Measurements from ENCODE around the gene NOD1.

GRCh38 chr7:30467271-30467670, 11.3 kb downstream of the NOD1 start:
- TF ChIP-seq EZH2 (IDR thresholded peaks at IDR 0.05; ENCODE audit: insufficient read depth, poor library complexity, severe bottlenecking) (no peak), EZH2phosphoT487 (IDR thresholded peaks at IDR 0.05; ENCODE audit: insufficient read depth, low read depth) (no peak)

Measured in GM23248 (cell line).